Activated CD8-positive, alpha-beta memory T cell treated with anti-CD3 and anti-CD28 coated beads, Interleukin-2, amount 10 ng/mL, durations not matched to agents 7 days and 5 days (primary cell): Measurements from ENCODE around the gene CRB1. TPM values are rescaled to one million over a fixed set of nuclear protein-coding genes. Genes with fewer than 3 reads are reported as not detected.

Source experiments
- ATAC-seq: fragments of 150-1000 bp; cut with Tn5 transposase; one replicate; pipeline ENCODE4 v1.10.0; 2021; ENCODE audit warnings: moderate library complexity
- CTCF ChIA-PET: fragments of 350-600 bp; sonication (Branson Sonifier 250); formaldehyde crosslinking; loops from one replicate; lab custom pipeline; 2021; ENCODE audit warnings: antibody characterized with exemption; lab: Charles Lee
- DNase-seq: peaks from one replicate; pipeline ENCODE4 v3.0.0-alpha.2; 2020
- H3K27ac Mint-ChIP-seq: one replicate; pipeline ENCODE4 v1.8.0; 2021; ENCODE audit warnings: mild to moderate bottlenecking, mixed read lengths
- H3K27me3 Mint-ChIP-seq: one replicate; pipeline ENCODE4 v1.8.0; 2021; ENCODE audit warnings: mixed read lengths
- H3K36me3 Mint-ChIP-seq: one replicate; pipeline ENCODE4 v1.8.0; 2021; ENCODE audit warnings: mild to moderate bottlenecking, mixed read lengths
- H3K4me1 Mint-ChIP-seq: one replicate; pipeline ENCODE4 v1.8.0; 2021; ENCODE audit warnings: mixed read lengths
- H3K4me3 Mint-ChIP-seq: one replicate; pipeline ENCODE4 v1.8.0; 2021; ENCODE audit warnings: mild to moderate bottlenecking, moderate library complexity, mixed read lengths
- H3K9me3 Mint-ChIP-seq: one replicate; pipeline ENCODE4 v1.8.0; 2022; ENCODE audit warnings: low read depth, mixed read lengths
- total RNA-seq, 2 experiments: library from RNA; stranded (reverse); gene quantifications; one replicate each; pipeline ENCODE4 v1.2.3, GENCODE V29; 2021

CRB1 gene
- total RNA-seq, 2 experiments from 2014 or later = not detected

- DNase-seq (no peak), ATAC-seq (no peak)
- no peaks in the 10 kb centered on the region for H3K4me1 Mint-ChIP-seq
- no peaks in the 10 kb centered on the region for H3K9me3 Mint-ChIP-seq
- CTCF ChIA-PET = no interaction called here
- H3K4me3 Mint-ChIP-seq = no peak overlapping the region
- H3K27me3 Mint-ChIP-seq = peaks cover 2% of the 10 kb centered on the region
- no peaks in the 10 kb centered on the region for H3K36me3 Mint-ChIP-seq
- H3K27ac Mint-ChIP-seq = no peak overlapping the region
Measured at GRCh38 chr1:197269053-197269452, 1.0 kb downstream of the CRB1 start.

GRCh38 chr1:197272791-197273190, 4.7 kb downstream of the CRB1 start:
- Mint-ChIP-seq H3K4me1 (no peaks in the 10 kb centered on the region), H3K9me3 (no peaks in the 10 kb centered on the region), H3K27ac (no peak overlapping the region), H3K27me3 (no peaks in the 10 kb centered on the region), H3K4me3 (no peak overlapping the region), H3K36me3 (no peaks in the 10 kb centered on the region)
- DNase-seq = no peak
- ATAC-seq = no peak
- CTCF ChIA-PET = no interaction called here

DNA sequence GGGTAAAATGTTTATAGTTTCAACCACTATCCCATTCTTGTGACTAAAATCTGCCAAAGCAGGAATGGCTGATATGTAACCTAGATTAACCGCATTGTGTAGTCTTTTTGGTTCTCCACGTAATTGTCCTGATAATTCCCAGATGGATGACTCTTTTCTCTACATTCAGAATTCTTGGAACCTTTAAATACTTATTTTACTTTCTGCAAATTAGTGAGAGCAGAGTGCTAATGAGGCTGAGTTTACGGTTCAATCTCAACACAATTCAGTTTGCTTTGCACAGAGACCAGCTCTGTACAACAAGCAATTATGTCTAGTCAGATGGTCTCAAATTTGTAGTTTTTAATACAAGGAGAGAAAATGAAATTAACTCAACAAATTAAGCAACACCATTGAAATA, 9.1 kb downstream of the CRB1 start:
- CTCF ChIA-PET = no interaction called here
- no peak for ATAC-seq
- no peak for DNase-seq
- no peaks in the 10 kb centered on the region for H3K9me3 Mint-ChIP-seq
- no peaks in the 10 kb centered on the region for H3K27me3 Mint-ChIP-seq
- no peaks in the 10 kb centered on the region for H3K4me1 Mint-ChIP-seq
- H3K4me3 Mint-ChIP-seq = no peak overlapping the region
- H3K36me3 Mint-ChIP-seq = no peaks in the 10 kb centered on the region
- H3K27ac Mint-ChIP-seq = no peak overlapping the region

DNA sequence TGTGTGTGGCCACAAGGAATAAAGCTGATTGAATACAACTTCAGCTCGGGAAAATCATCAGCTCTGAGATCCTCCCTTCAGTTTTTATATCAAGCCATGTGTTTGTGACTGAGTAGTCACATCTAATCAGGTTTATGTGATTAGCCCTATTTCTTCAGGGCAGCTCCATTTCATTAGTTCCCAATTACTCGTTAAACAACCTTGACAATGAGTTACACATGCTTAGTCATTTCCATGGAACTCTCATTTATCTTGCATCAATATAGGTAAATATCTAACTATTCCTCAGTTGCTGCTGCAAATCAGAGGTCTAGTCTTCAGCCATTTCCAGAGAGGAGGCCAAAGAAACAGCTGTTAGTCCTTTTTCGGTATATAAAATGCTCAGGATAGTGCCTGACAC, 16.3 kb downstream of the CRB1 start:
- Mint-ChIP-seq H3K27me3 (peaks cover 14% of the 10 kb centered on the region), H3K9me3 (no peaks in the 10 kb centered on the region), H3K4me3 (no peak overlapping the region), H3K27ac (no peak overlapping the region), H3K36me3 (no peaks in the 10 kb centered on the region), H3K4me1 (peaks cover 4% of the 10 kb centered on the region)
- no peak for ATAC-seq
- CTCF ChIA-PET = no interaction called here
- no peak for DNase-seq

GRCh38 chr1:197284966-197285365, 16.9 kb downstream of the CRB1 start:
- no peak for DNase-seq
- CTCF ChIA-PET = no interaction called here
- ATAC-seq = no peak

GRCh38 chr1:197285526-197286205, 17.6 kb downstream of the CRB1 start:
- Mint-ChIP-seq H3K27me3 (peaks cover 17% of the 10 kb centered on the region), H3K27ac (no peak overlapping the region), H3K9me3 (no peaks in the 10 kb centered on the region), H3K4me3 (no peak overlapping the region), H3K4me1 (peaks cover 7% of the 10 kb centered on the region), H3K36me3 (no peaks in the 10 kb centered on the region)
- CTCF ChIA-PET = no interaction called here
- ATAC-seq (no peak), DNase-seq (no peak)

More at GRCh38 chr1:197284966-197285365, 16.9 kb downstream of the CRB1 start:
- H3K9me3 Mint-ChIP-seq = no peaks in the 10 kb centered on the region
- H3K4me3 Mint-ChIP-seq = no peak overlapping the region
- peaks cover 4% of the 10 kb centered on the region for H3K4me1 Mint-ChIP-seq
- H3K27ac Mint-ChIP-seq = no peak overlapping the region
- no peaks in the 10 kb centered on the region for H3K36me3 Mint-ChIP-seq
- H3K27me3 Mint-ChIP-seq = peaks cover 17% of the 10 kb centered on the region

DNA sequence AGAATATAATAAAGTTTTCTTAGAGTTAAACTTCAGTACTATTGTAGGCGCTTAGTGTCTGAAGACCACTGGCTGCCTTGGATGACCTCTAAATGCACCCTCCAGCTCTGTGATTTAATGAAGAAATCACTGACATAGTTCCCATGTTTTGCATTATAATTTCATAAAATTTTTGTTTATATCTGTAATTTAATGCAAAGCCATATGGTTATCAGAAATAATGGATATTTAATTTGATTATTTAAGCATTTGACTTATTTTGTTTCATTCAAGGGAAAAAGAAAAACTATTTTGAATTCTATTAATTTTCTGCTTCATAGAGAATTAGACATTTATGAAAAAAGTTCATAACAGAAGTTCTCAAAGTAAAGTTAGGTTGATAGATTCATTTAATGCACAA, 18.6 kb downstream of the CRB1 start:
- DNase-seq = no peak
- Mint-ChIP-seq H3K27me3 (peaks cover 17% of the 10 kb centered on the region), H3K9me3 (no peaks in the 10 kb centered on the region), H3K4me1 (peaks cover 7% of the 10 kb centered on the region), H3K36me3 (no peaks in the 10 kb centered on the region), H3K4me3 (no peak overlapping the region), H3K27ac (no peak overlapping the region)
- CTCF ChIA-PET = no interaction called here
- ATAC-seq = no peak

DNA sequence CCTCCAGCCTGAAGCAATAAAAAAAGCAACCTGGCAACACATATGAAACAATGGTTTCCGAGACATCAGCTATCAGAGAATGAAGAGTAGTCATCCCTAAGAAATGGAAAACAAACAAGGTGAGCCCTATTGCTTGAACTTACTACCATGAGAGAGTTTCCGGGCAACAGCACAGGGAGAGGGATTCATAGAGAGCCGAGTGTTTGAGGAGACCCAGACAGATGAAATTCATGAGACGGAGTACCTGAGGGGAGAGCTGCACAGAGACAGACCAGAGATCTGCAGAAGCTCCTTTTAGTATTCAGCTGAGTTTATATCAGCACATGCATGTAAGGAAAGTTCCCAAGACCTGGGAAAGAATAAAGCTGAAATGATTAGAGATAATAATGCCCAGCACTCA, 19.8 kb downstream of the CRB1 start:
- no peak overlapping the region for H3K4me3 Mint-ChIP-seq
- no peaks in the 10 kb centered on the region for H3K36me3 Mint-ChIP-seq
- H3K27ac Mint-ChIP-seq = no peak overlapping the region
- H3K27me3 Mint-ChIP-seq = peaks cover 24% of the 10 kb centered on the region
- no peaks in the 10 kb centered on the region for H3K9me3 Mint-ChIP-seq
- DNase-seq (no peak), ATAC-seq (no peak)
- peaks cover 7% of the 10 kb centered on the region for H3K4me1 Mint-ChIP-seq
- CTCF ChIA-PET = no interaction called here

DNA sequence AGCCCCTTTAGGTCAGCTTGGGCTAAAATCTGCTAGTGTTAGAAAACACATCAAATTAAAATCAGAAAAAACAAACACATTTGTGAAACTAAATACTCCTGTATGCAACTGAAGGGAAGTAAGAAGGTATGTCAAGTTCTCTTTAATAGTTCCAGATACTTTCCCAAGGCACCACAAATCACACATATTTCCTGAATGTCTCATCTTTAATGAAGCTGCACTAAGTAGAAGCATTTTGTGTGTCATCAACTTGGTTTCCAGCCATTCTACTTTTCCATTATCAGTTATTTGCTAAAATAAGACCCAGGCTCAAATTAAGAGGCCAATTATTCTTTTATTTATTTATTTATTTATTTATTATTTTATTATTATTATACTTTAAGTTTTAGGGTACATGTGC, 34.7 kb downstream of the CRB1 start:
- peaks cover 19% of the 10 kb centered on the region for H3K27me3 Mint-ChIP-seq
- H3K36me3 Mint-ChIP-seq = no peaks in the 10 kb centered on the region
- no peak overlapping the region for H3K4me3 Mint-ChIP-seq
- CTCF ChIA-PET = interaction anchor here (0.6 kb wide), 1 partner anchor 151 kb away, joined by 3 read pairs; no protein-coding TSS in a partner anchor
- DNase-seq = no peak
- no peaks in the 10 kb centered on the region for H3K9me3 Mint-ChIP-seq
- no peak overlapping the region for H3K27ac Mint-ChIP-seq
- ATAC-seq = no peak
- H3K4me1 Mint-ChIP-seq = no peaks in the 10 kb centered on the region

- Mint-ChIP-seq H3K27me3 (peaks cover 13% of the 10 kb centered on the region), H3K4me3 (no peak overlapping the region), H3K27ac (no peak overlapping the region), H3K9me3 (no peaks in the 10 kb centered on the region), H3K4me1 (no peaks in the 10 kb centered on the region), H3K36me3 (no peaks in the 10 kb centered on the region)
- CTCF ChIA-PET = no interaction called here
- no peak for DNase-seq
- ATAC-seq = no peak
Measured at GRCh38 chr1:197303463-197303862, 35.4 kb downstream of the CRB1 start.

GRCh38 chr1:197304638-197305200, 36.7 kb downstream of the CRB1 start:
- H3K27me3 Mint-ChIP-seq = peaks cover 13% of the 10 kb centered on the region
- no peaks in the 10 kb centered on the region for H3K4me1 Mint-ChIP-seq
- DNase-seq (no peak), ATAC-seq (no peak)
- CTCF ChIA-PET = no interaction called here
- H3K4me3 Mint-ChIP-seq = no peak overlapping the region
- no peak overlapping the region for H3K27ac Mint-ChIP-seq
- no peaks in the 10 kb centered on the region for H3K9me3 Mint-ChIP-seq
- H3K36me3 Mint-ChIP-seq = no peaks in the 10 kb centered on the region

DNA sequence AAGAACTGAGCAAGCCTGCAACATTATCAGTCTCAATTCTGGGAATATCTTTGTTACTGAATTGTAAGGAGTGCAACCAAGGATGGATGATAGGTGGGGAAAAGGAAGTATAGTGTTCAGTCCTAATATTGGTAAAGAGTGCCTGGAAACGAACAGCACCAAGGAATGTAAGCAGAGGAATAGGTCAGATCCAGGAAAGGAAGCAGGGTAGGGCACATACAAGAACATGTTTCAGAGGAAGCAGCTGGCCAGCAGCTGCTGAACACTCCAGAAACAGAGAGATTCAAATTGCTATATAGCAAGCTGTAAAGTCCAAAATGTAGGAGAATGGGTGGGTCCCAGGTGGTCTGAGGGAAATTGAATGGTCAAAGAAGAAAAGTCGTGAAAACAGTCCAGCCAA, 37.9 kb downstream of the CRB1 start:
- CTCF ChIA-PET = no interaction called here
- no peaks in the 10 kb centered on the region for H3K36me3 Mint-ChIP-seq
- no peaks in the 10 kb centered on the region for H3K9me3 Mint-ChIP-seq
- no peak overlapping the region for H3K4me3 Mint-ChIP-seq
- no peak overlapping the region for H3K27ac Mint-ChIP-seq
- H3K27me3 Mint-ChIP-seq = peaks cover 11% of the 10 kb centered on the region
- ATAC-seq = no peak
- no peaks in the 10 kb centered on the region for H3K4me1 Mint-ChIP-seq
- DNase-seq = no peak

- Mint-ChIP-seq H3K27me3 (peaks cover 11% of the 10 kb centered on the region), H3K4me1 (no peaks in the 10 kb centered on the region), H3K36me3 (no peaks in the 10 kb centered on the region), H3K4me3 (no peak overlapping the region), H3K9me3 (no peaks in the 10 kb centered on the region), H3K27ac (no peak overlapping the region)
- DNase-seq (no peak), ATAC-seq (no peak)
- CTCF ChIA-PET = interaction anchor here (0.9 kb wide), 1 partner anchor 20 kb away, joined by 3 read pairs; no protein-coding TSS in a partner anchor
Measured at GRCh38 chr1:197306381-197307062, 38.5 kb downstream of the CRB1 start.

- DNase-seq (no peak), ATAC-seq (no peak)
- Mint-ChIP-seq H3K9me3 (no peaks in the 10 kb centered on the region), H3K36me3 (no peaks in the 10 kb centered on the region), H3K27ac (no peak overlapping the region), H3K27me3 (peaks cover 11% of the 10 kb centered on the region), H3K4me3 (no peak overlapping the region), H3K4me1 (no peaks in the 10 kb centered on the region)
- CTCF ChIA-PET = interaction anchor here (0.9 kb wide), 1 partner anchor 19 kb away, joined by 3 read pairs; no protein-coding TSS in a partner anchor
Measured at GRCh38 chr1:197307136-197307535, 39.1 kb downstream of the CRB1 start.
